HTR-8/SVneo (cell line): ENCODE results near the gene LMO1.

ENCODE experiments used
- DNase-seq: peaks from one replicate; pipeline ENCODE4 v3.0.0; 2011; ENCODE audit warnings: low spot score, mixed read lengths; ENCODE audit not compliant: insufficient read length
- FAIRE-seq: peaks from 2 replicates; lab custom pipeline; 2011; peaks lifted over from hg19 to GRCh38; lab: Jason Lieb, UNC

The LMO1 gene

GRCh38 chr11:8266246-8267241 is 2.9 kb upstream of the LMO1 start:
- no peak for FAIRE-seq
- DNase-seq = no peak

- DNase-seq (no peak), FAIRE-seq (no peak)
Observed at GRCh38 chr11:8265681-8266241, 2.1 kb upstream of the LMO1 start.

- FAIRE-seq (no peak), DNase-seq (no peak)
Observed at GRCh38 chr11:8263109-8263768, 439 bp downstream of the LMO1 start.

DNA sequence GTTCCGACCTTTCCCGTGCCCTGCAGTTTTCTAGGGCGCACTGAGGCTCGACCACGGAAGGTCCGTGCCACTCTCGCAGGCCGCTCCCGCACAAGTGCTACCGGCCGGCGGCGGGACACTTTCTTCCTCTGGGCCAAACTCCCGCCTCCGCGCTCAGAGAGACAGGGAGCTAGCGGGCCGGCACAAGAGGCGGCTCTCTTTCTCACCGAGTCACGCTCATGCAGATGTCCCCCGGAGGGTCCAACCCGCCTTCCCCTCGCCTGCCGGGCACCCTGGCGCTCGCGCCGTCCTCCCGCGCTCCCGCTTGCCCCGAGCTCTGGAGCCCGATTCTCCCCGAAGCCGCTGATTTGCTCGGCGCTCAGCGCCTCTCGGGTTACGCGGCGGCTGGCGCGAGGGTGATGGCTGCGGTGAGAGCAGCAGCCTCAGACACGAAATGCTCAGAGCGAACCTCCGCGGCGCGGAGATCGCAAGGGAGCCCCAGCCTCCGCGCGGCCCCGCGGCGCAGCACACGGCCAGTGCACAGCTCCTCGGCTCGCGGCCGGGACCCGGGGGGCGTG is 1.0 kb downstream of the LMO1 start:
- FAIRE-seq = peak; percentile 66
- DNase-seq = peak; percentile 37

DNA sequence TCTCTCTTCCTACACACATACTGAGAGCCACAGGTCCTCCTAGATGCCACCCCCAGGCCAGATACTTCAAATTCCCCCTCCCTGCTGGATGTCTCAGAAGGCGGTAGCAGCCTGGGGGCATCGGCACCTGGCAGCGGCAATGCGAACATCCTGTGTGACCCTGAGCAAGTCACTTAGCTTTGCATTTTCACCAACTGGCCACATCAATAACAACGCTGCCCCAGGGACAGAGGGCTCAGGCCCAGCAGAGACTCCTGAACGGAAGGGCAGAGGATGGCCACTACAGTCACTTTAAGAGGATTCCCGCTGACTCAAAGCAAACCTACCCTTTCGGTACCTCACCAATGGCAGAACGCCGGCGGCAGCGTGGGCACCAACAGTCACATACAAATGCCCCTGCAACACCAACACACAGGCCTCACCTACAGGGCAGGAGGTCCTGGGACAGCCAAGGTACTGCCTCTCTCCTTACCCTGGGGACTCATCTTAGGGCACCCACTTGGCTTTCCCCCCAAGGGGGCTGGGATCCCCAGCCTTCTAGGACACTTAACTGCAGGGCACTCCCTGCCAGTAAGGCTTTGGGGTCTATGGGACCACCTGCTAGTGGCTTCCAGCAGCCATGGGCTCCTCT is 1.6 kb downstream of the LMO1 start:
- DNase-seq (no peak), FAIRE-seq (no peak)

DNA sequence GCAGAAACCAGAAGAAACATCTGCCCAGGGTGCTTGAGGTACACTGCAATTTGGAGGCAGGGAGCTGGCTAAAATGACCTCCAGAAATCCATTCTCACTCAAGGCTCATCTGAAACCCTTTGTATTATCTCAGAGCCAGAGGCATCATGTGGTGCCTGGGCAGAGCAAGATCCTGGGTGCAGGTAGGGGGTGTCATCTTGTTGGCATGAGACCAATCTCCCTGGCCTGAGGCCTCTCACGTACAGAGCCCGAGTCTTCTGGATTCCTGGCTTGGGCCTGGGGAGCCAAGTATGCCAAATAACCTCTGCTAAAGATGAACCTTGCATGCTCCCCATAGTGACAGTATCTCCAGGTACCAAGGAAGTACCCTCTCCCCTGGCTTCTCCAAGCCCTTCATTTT is 2.4 kb downstream of the LMO1 start:
- no peak for DNase-seq
- no peak for FAIRE-seq

DNA sequence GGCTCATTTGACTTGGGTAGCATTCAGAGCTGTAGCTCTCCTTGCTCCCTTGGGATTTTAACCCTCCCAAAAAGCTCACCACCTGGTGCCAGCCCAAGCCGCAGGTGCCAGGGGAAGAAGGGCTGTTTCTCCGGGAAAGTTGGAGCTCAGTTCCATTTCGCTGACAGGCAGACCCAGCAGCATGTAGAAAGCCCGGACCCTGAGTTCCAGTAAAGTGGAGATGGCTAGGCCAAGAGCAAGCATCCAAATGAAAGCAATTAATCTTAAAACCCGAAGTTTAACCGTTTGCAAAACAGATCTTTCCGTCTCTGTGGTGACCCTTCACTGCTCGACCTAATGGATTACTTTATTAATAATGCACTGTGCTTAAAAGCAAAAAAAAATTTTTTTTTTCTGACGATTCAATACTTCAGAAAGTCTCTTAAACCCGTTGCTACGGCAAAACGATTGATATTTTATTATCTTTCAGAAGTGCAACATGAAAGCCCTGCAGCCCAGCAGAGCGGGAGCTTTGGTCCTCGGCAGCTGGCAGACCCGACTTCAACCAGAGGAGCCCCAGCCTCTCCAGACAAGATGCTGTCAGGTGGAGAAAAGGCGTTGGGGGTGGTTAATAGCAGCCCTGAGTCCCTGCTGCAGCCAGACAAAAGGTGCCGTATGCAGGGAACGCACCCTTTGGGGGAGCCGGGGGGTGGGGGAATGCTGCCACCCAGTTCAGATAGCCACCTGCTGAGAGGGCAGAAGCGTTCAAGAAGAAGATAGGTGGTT is 3.3 kb downstream of the LMO1 start:
- DNase-seq = no peak
- FAIRE-seq = no peak

DNA sequence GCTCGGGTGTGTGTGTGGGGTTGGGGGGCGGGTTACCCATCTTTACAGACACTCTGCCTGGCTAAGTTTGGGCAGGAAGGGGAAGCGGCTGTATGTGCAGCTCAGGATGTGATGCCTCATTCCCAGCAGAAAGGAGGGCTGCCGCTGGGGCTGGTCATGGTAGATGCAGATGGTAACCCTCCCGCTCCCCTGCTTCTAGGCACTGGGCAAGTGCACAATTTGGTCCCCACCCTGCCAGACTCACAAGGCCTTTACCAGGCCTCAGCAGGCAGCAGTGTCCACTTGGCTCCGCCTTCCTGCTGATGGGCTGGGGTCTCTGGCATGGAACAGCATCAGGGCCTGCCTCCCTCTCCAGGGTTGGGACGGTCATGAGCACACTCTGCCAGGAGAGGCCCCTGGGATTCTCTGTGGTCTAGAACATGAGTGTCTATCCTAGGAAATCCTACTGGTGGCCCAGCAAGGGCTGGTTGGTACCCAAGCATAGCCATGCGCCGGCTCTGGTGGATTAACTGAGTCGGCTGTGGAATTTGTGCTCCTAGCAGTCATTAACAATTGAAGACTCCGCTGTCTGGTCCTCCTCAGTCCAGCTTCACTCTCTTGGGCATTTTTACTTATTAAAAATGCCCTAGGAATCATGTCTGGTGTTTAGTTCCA is 4.2 kb downstream of the LMO1 start:
- FAIRE-seq = no peak
- DNase-seq = no peak

DNA sequence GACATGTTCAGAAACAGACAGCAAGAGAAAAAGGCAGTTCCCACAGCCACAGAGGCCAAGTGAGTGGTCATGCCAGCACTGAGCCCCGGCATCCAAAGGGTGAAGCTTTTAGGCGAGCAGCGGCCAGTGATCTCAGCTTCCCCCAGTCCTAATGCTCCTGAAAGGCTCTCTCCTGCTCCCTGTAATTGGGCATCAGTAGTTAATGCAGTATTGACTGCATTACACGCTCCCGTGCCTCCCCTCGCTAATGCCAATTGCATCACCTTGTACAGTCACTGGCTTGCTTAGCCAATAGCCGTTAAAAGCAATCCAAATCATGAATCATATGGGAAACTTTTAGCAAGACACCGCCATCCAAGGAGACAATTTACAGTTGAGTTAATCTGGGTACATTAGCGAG is 4.9 kb downstream of the LMO1 start:
- no peak for FAIRE-seq

DNA sequence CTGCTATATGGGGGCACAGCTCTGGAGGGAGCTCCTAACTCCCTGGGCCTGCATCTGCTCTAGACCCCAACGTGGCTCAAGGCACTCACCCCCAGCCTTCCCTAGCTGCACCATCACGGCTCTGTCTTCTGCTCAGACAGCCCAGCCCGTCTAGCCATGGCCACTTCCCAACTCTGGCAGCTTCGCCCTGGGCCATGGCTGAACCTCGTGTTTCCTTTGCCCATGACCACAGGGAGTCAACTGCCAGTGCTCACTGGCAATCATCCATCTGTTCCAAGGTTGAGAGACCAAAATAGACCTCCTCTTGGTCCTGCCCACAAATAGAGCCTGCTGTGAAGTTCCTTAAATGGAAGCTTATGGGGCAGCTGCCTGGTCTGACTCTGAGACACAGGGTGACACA is 5.4 kb downstream of the LMO1 start:
- no peak for FAIRE-seq

More for the DNA sequence above, 4.9 kb downstream of the LMO1 start:
- no peak for DNase-seq

GRCh38 chr11:8257003-8257664 is 6.5 kb downstream of the LMO1 start:
- no peak for FAIRE-seq
- DNase-seq = no peak

More for the DNA sequence above, 5.4 kb downstream of the LMO1 start:
- DNase-seq = no peak

- FAIRE-seq = no peak
- no peak for DNase-seq
Observed at GRCh38 chr11:8256271-8257002, 7.2 kb downstream of the LMO1 start.

DNA sequence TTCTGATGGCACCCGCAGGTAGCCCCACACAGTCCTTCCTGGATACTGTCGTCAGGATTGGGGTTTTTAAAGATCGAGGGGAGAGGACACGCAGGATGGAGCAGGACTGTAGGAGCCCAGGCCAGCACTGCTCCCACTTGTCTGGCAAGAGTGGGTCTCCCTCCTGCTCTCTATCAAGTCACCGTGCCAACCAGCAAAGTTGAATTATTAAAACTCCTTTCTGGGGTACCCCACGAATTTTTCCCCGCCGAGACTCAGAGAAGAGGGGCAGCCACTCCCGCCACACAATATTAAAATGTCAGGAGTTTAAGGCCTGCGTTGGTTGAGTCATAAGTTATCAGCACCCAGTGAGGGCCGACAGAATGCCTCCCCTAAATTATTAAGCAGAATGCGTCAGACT is 10.1 kb downstream of the LMO1 start:
- DNase-seq = no peak

DNA sequence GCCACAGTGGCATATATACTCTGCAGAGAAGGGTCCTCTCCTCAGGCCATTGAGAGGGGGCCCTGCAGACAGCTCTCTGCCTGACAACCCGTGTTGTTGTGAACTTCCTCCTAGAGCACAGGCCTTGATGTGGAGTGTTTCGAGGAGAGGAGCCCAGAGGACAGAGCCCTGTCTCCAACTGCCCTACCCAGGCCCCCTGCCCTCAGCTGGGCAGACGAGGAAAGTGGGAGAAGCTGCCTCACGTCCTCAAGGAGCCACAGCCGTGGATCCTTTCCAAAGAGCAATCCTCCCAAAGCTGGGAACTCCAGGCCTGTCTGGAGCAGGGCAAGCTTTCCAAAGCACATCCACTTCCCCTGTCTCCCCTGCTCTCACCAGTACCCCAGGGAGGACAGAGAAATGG is 10.7 kb downstream of the LMO1 start:
- no peak for FAIRE-seq
- no peak for DNase-seq

More for the DNA sequence above, 10.1 kb downstream of the LMO1 start:
- FAIRE-seq = no peak

DNA sequence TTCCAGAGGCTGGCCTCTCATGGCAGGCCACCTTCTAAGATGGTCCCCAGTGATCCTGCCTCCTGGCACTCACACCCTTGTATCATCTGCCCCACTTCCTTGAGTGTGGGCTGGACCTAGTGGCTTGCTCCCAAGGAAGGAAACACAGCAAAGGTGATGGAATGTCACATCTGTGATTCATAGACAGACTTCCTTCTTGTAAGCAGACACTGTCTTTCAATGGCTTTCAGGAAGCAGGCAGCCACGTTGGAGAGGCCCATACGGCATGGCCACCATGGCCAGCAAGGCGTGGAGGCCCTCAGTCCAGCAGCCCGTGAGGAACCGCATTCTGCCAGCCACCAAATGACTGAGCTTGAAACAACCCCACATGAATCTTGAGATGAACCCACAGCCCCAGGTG is 11.3 kb downstream of the LMO1 start:
- DNase-seq = no peak
- FAIRE-seq = no peak

DNA sequence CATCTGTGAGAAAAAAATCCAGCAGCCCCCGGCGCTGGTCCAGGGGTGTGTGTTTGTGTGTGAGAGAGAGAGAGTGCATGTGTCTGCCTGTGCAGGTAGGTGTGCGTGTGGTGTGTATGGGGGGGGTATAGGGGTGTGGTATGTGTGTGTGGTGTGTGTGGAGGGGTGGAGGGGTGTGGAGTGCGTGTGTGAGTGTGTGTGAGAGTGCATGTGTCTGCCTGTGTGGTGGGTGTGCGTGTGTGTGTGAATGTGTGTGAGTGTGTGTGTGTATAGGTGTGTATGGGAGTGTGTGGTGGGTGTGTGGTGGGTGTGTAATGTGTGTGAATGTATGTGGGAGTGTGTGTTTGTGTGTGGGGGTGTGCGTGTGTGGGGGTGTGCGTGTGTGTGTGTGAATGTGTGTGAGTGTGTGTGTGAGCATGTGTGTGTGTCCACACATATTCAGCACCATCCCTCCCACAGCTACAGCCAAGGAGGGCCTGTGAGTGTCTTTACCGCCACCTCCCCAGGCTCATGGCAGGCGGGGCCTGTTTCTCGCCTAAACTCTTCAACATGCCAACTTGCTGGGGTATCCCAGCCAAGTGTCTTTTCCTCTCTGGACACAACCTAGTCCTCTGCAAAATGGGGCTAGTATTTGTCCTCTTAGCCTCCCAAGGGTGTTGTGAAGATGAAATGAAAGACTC is 11.9 kb downstream of the LMO1 start:
- no peak for DNase-seq
- FAIRE-seq = no peak

DNA sequence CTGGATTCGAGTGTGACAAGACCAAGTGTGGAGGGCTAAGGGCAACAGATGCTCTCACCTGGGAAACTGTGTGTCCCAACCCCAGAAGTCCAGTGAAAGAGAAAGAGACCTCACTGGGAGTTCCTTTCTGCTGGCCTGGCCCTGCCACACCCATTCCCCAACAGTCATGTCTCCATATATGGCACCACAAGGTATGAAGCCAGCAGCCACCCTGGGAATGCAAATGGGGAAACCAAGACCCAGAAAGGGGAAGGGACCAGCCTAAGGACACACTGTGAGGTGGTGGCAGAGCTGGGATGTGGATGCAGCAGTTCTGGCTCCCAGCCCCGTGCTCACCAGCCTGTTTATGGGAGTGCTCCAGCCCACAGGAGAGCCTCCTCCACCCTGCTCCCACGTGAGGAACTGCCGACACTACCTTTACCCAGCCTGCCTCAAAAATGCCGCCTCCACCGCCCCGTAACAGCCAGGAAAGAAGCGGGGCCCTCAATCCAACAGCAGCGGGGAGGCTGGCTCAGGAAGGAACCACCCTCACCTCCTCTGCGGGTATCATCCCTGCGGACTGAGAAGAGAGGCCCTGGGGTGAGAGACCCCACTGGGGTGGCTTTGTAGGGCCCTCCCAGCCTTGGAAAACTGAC is 12.6 kb downstream of the LMO1 start:
- DNase-seq (no peak), FAIRE-seq (no peak)
